Tibial nerve (tissue), 4 donors: ENCODE measurements around the gene ABI2. TPM values are rescaled to one million over a fixed set of nuclear protein-coding genes. Genes with fewer than 3 reads are reported as not detected.

Experiments
- DNase-seq, 2 donors: peaks; one replicate each; pipeline ENCODE4 v3.0.0-alpha.2; 2019; ENCODE audit warnings: low spot score in 2 of 2
- H3K27ac ChIP-seq, 4 donors: fragments of 200-600 bp; sonication (generic) in 3 of 4; one replicate each; pipeline ENCODE4 v1.5.1; 2017 to 2019; ENCODE audit warnings: mild to moderate bottlenecking in 1 of 4
- H3K27me3 ChIP-seq, 2 donors: fragments of 200-600 bp; sonication (generic) in 1 of 2; one replicate each; pipeline versions ENCODE4 v1.5.1 to v1.6.0; 2017 to 2019
- H3K36me3 ChIP-seq, 3 donors: fragments of 200-600 bp; sonication (generic); one replicate each; pipeline ENCODE4 v1.5.1; 2018 to 2019
- H3K4me1 ChIP-seq, 4 donors: fragments of 200-600 bp; sonication (generic) in 3 of 4; one replicate each; pipeline ENCODE4 v1.5.1; 2017 to 2019
- H3K4me3 ChIP-seq, 4 donors: fragments of 200-600 bp; sonication (generic) in 3 of 4; one replicate each; pipeline ENCODE4 v1.5.1; 2017 to 2019; ENCODE audit warnings: mild to moderate bottlenecking in 1 of 4, moderate library complexity in 1 of 4
- H3K9me3 ChIP-seq, 4 donors: fragments of 200-600 bp; sonication (generic) in 3 of 4; one replicate each; pipeline ENCODE4 v1.5.1; 2017 to 2019
- CTCF ChIP-seq, 5 experiments: fragments of 200-600 bp in 3 of 5; fragments of 450-650 bp in 2 of 5; sonication (generic) in 3 of 5; IDR thresholded peaks; one replicate each; pipeline ENCODE4 v1.5.1; 2016 to 2019; ENCODE audit warnings: antibody characterized with exemption in 5 of 5, mild to moderate bottlenecking in 3 of 5, moderate library complexity in 2 of 5
- EP300 ChIP-seq, 2 donors: sonication (generic); formaldehyde crosslinking; IDR thresholded peaks; one replicate each; pipeline ENCODE4 v1.6.1; 2017; ENCODE audit warnings: antibody characterized with exemption in 2 of 2, mild to moderate bottlenecking in 1 of 2
- POLR2A ChIP-seq, 2 donors: fragments of 450-650 bp; IDR thresholded peaks; one replicate each; pipeline ENCODE4 v1.6.1; 2017; ENCODE audit warnings: antibody characterized with exemption in 2 of 2, mild to moderate bottlenecking in 2 of 2, moderate library complexity in 2 of 2
- WGBS, 2 donors: methylation state at CpG; one replicate each; pipeline ENCODE4 v1.1.5; 2018; 5-methylcytosine and 5-hydroxymethylcytosine counted together
- total RNA-seq, 4 donors: library from RNA; depleted of rRNA; stranded (reverse); fragments of >200 nt; gene quantifications; one replicate each; pipeline ENCODE4 v1.1.0, GENCODE V29; 2016

The ABI2 gene
- total RNA-seq, 4 donors from 2014 or later, result 33.3 to 60.7 (median 42.7) TPM

GRCh38 chr2:203462308-203462707 is 134.1 kb downstream of the ABI2 start:
- no peak overlapping the region for H3K4me3 ChIP-seq
- no peak overlapping the region for H3K27ac ChIP-seq
- TF ChIP-seq EP300 (IDR thresholded peaks at IDR 0.05) (no peak), POLR2A (IDR thresholded peaks at IDR 0.05) (no peak), CTCF (IDR thresholded peaks at IDR 0.05) (no peak)
- H3K4me1 ChIP-seq, result peaks cover 0 to 33% (median 3%) of the 10 kb centered on the region in 4 donors
- 96 to 97% methylated on average over 1 of the region's 1 CpG for WGBS, 2 donors
- DNase-seq, result no peak
- peaks cover 0 to 24% (median 0%) of the 10 kb centered on the region in 3 donors for H3K36me3 ChIP-seq
- H3K27me3 ChIP-seq, result no peaks in the 10 kb centered on the region
- no peaks in the 10 kb centered on the region for H3K9me3 ChIP-seq

- Histone ChIP-seq H3K27me3 (no peaks in the 10 kb centered on the region), H3K27ac (no peak overlapping the region), H3K4me1 (peaks cover 0 to 33% (median 3%) of the 10 kb centered on the region in 4 donors), H3K36me3 (peaks cover 0 to 15% (median 0%) of the 10 kb centered on the region in 3 donors), H3K9me3 (no peaks in the 10 kb centered on the region), H3K4me3 (no peak overlapping the region)
- DNase-seq, result no peak
- TF ChIP-seq POLR2A (IDR thresholded peaks at IDR 0.05) (no peak), CTCF (IDR thresholded peaks at IDR 0.05) (no peak), EP300 (IDR thresholded peaks at IDR 0.05) (no peak)
Measured at GRCh38 chr2:203463266-203463678, 135.1 kb downstream of the ABI2 start.

DNA sequence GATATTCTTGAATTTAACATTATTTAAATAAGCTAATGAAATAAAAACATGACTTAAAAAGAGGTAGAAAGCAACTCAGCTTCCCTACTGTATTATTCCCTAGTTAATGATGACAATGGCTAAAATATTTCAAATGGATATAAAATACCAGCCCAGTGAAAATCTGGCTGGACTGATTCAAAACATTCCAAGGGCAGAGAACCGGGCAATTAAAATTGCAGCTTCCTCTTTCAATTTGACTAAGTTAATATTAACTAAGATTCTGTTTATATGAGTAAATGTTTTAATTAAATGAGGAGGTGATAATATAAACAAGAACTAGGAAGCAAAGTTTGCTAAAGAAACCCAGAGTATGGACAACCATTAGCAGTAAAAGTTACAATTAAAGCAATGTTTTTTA is 141.4 kb downstream of the ABI2 start:
- Histone ChIP-seq H3K4me1 (peaks cover 0 to 20% (median 4%) of the 10 kb centered on the region in 4 donors), H3K27me3 (no peaks in the 10 kb centered on the region), H3K9me3 (no peaks in the 10 kb centered on the region), H3K36me3 (no peaks in the 10 kb centered on the region), H3K27ac (no peak overlapping the region), H3K4me3 (no peak overlapping the region)
- TF ChIP-seq EP300 (IDR thresholded peaks at IDR 0.05), result no peak
- TF ChIP-seq CTCF (IDR thresholded peaks at IDR 0.05), result no peak
- TF ChIP-seq POLR2A (IDR thresholded peaks at IDR 0.05), result no peak
- no peak for DNase-seq
- 23 to 30% methylated on average over 1 of the region's 1 CpG for WGBS, 2 donors

GRCh38 chr2:203470371-203470770 is 142.2 kb downstream of the ABI2 start:
- TF ChIP-seq POLR2A (IDR thresholded peaks at IDR 0.05) (no peak), CTCF (IDR thresholded peaks at IDR 0.05) (no peak), EP300 (IDR thresholded peaks at IDR 0.05) (no peak)
- peaks cover 0 to 14% (median 4%) of the 10 kb centered on the region in 4 donors for H3K4me1 ChIP-seq
- WGBS, 2 donors, result 80 to 81% methylated on average over 4 of the region's 4 CpGs
- no peak for DNase-seq
- H3K9me3 ChIP-seq, result no peaks in the 10 kb centered on the region
- H3K36me3 ChIP-seq, result no peaks in the 10 kb centered on the region
- H3K4me3 ChIP-seq, result no peak overlapping the region
- H3K27ac ChIP-seq, result no peak overlapping the region
- H3K27me3 ChIP-seq, result no peaks in the 10 kb centered on the region

GRCh38 chr2:203471323-203471722 is 143.1 kb downstream of the ABI2 start:
- Histone ChIP-seq H3K4me1 (peaks cover 0 to 14% (median 4%) of the 10 kb centered on the region in 4 donors), H3K4me3 (no peak overlapping the region), H3K9me3 (no peaks in the 10 kb centered on the region), H3K27me3 (no peaks in the 10 kb centered on the region), H3K36me3 (no peaks in the 10 kb centered on the region), H3K27ac (no peak overlapping the region)
- TF ChIP-seq EP300 (IDR thresholded peaks at IDR 0.05) (no peak), CTCF (IDR thresholded peaks at IDR 0.05) (no peak), POLR2A (IDR thresholded peaks at IDR 0.05) (no peak)
- 85 to 86% methylated on average over 5 of the region's 5 CpGs for WGBS, 2 donors
- DNase-seq, result no peak
